Measurements from ENCODE around the gene PFN3. TPM values are rescaled to one million over a fixed set of nuclear protein-coding genes. Genes with fewer than 3 reads are reported as not detected.
"Not testable (repeated sequence)": the region's sequence is repeated elsewhere in the genome, so short reads cannot be mapped to it uniquely, and the experiment has no call there.

Gene PFN3
- total RNA-seq, 1 experiment from 2014 or later = not detected

- in situ Hi-C loops (cut with HindIII; ENCODE audit: low sequenced_read_pairs) = no loop called here
Measured at GRCh38 chr5:177427919-177428573, 27.6 kb upstream of the PFN3 start.

GRCh38 chr5:177427211-177427822 lies 26.9 kb upstream of the PFN3 start:
- DNase-seq (ENCODE audit: low spot score) = no peak
- in situ Hi-C loops (cut with HindIII; ENCODE audit: low sequenced_read_pairs) = no loop called here

More at GRCh38 chr5:177427919-177428573, 27.6 kb upstream of the PFN3 start:
- no peak for DNase-seq (ENCODE audit: low spot score)

GRCh38 chr5:177426566-177427210 lies 26.2 kb upstream of the PFN3 start, which contains the start of gene GRK6:
Gene GRK6 (plus strand): TSS chr5:177426676. CDS start chr5:177426846, 170 bp downstream.
- in situ Hi-C loops (cut with HindIII; ENCODE audit: low sequenced_read_pairs) = no loop called here
- no peak for DNase-seq (ENCODE audit: low spot score)

GRCh38 chr5:177425801-177426565 lies 25.5 kb upstream of the PFN3 start:
- in situ Hi-C loops (cut with HindIII; ENCODE audit: low sequenced_read_pairs) = no loop called here
- peak; percentile 100 for DNase-seq (ENCODE audit: low spot score)

- in situ Hi-C loops (cut with HindIII; ENCODE audit: low sequenced_read_pairs) = no loop called here
Measured at GRCh38 chr5:177425196-177425800, 24.8 kb upstream of the PFN3 start.

GRCh38 chr5:177423671-177424070 lies 23.2 kb upstream of the PFN3 start:
- in situ Hi-C loops (cut with HindIII; ENCODE audit: low sequenced_read_pairs) = no loop called here
- peak; percentile 75 for DNase-seq (ENCODE audit: low spot score)

More at GRCh38 chr5:177425196-177425800, 24.8 kb upstream of the PFN3 start:
- peak; percentile 38 for DNase-seq (ENCODE audit: low spot score)

- in situ Hi-C loops (cut with HindIII; ENCODE audit: low sequenced_read_pairs) = no loop called here
- DNase-seq (ENCODE audit: low spot score) = no peak
Measured at GRCh38 chr5:177421062-177421798, 20.8 kb upstream of the PFN3 start.

- in situ Hi-C loops (cut with HindIII; ENCODE audit: low sequenced_read_pairs); DNase-seq (ENCODE audit: low spot score): not testable (repeated sequence)
Measured at GRCh38 chr5:177420472-177420871, 20.0 kb upstream of the PFN3 start.

- in situ Hi-C loops (cut with HindIII; ENCODE audit: low sequenced_read_pairs) = no loop called here
- no peak for DNase-seq (ENCODE audit: low spot score)
Measured at GRCh38 chr5:177419046-177419445, 18.6 kb upstream of the PFN3 start.

GRCh38 chr5:177417081-177417480 lies 16.6 kb upstream of the PFN3 start:
- in situ Hi-C loops (cut with HindIII; ENCODE audit: low sequenced_read_pairs); DNase-seq (ENCODE audit: low spot score): not testable (repeated sequence)

- DNase-seq (ENCODE audit: low spot score) = no peak
- in situ Hi-C loops (cut with HindIII; ENCODE audit: low sequenced_read_pairs) = no loop called here
Measured at GRCh38 chr5:177414481-177414880, 14.0 kb upstream of the PFN3 start.

GRCh38 chr5:177412603-177413233 lies 12.3 kb upstream of the PFN3 start:
- no peak for DNase-seq (ENCODE audit: low spot score)
- in situ Hi-C loops (cut with HindIII; ENCODE audit: low sequenced_read_pairs) = no loop called here

GRCh38 chr5:177410575-177410974 lies 10.1 kb upstream of the PFN3 start:
- DNase-seq (ENCODE audit: low spot score) = no peak
- in situ Hi-C loops (cut with HindIII; ENCODE audit: low sequenced_read_pairs) = no loop called here

- DNase-seq (ENCODE audit: low spot score) = no peak
- in situ Hi-C loops (cut with HindIII; ENCODE audit: low sequenced_read_pairs) = loop anchor here (5.0 kb wide), 1 partner anchor 38 kb away; the partner anchor contains the start of gene PRR7
Measured at GRCh38 chr5:177409043-177409801, 8.8 kb upstream of the PFN3 start, which contains the start of gene F12. Gene F12 (minus strand): TSS chr5:177409564. CDS start chr5:177409527, 37 bp downstream.

- in situ Hi-C loops (cut with HindIII; ENCODE audit: low sequenced_read_pairs) = loop anchor here (5.0 kb wide), 1 partner anchor 41 kb away; the partner anchor contains the start of gene PRR7
- DNase-seq (ENCODE audit: low spot score) = no peak
Measured at GRCh38 chr5:177405805-177406204, 5.3 kb upstream of the PFN3 start.

GRCh38 chr5:177405312-177405711 lies 4.9 kb upstream of the PFN3 start:
- in situ Hi-C loops (cut with HindIII; ENCODE audit: low sequenced_read_pairs) = loop anchor here (5.0 kb wide), 1 partner anchor 42 kb away; the partner anchor contains the start of gene PRR7
- DNase-seq (ENCODE audit: low spot score) = no peak

GRCh38 chr5:177404641-177405179 lies 4.2 kb upstream of the PFN3 start:
- in situ Hi-C loops (cut with HindIII; ENCODE audit: low sequenced_read_pairs) = loop anchor here (5.0 kb wide), 1 partner anchor 43 kb away; the partner anchor contains the start of gene PRR7
- DNase-seq (ENCODE audit: low spot score) = no peak
